Caco-2 (cell line): ENCODE measurements around the gene CEND1. TPM values are rescaled to one million over a fixed set of nuclear protein-coding genes. Genes with fewer than 3 reads are reported as not detected.

Experiments
- BruUV-seq: library from RNA; stranded (reverse); fragments of 400-500 nt; replicated peaks from 2 replicates; lab custom pipeline; 2021; lab: Mats Ljungman, UMichigan
- CTCF ChIA-PET: fragments of 300-600 bp; sonication (Branson Sonifier 250); formaldehyde crosslinking; loops from one replicate; lab custom pipeline; 2022; ENCODE audit warnings: antibody characterized with exemption; lab: Charles Lee
- POLR2A ChIA-PET: fragments of 300-600 bp; sonication (Branson Sonifier 250); formaldehyde crosslinking; loops from one replicate; lab custom pipeline; 2022; ENCODE audit warnings: antibody characterized with exemption; lab: Charles Lee
- DNase-seq, 2 experiments: peaks; one replicate each; pipeline versions ENCODE4 v3.0.0 to v3.0.0-alpha.2; 2020 to 2022
- H3K27me3 ChIP-seq: replicated peaks from 2 replicates; pipeline ENCODE4 v1.6.0; 2011; ENCODE audit warnings: low read length; ENCODE audit not compliant: control insufficient read depth, insufficient read depth
- H3K36me3 ChIP-seq: 2 replicates; pipeline ENCODE4 v1.5.1; 2011; ENCODE audit warnings: low read length; ENCODE audit not compliant: control insufficient read depth, insufficient read depth
- H3K4me1 ChIP-seq: fragments of 250-450 bp; sonication (Bioruptor Pico); 2 replicates; pipeline ENCODE4 v1.5.1; 2020; ENCODE audit warnings: mild to moderate bottlenecking
- H3K4me3 ChIP-seq: 2 replicates; pipeline ENCODE4 v1.5.1; 2011; ENCODE audit warnings: low read depth, mild to moderate bottlenecking, control low read depth, low read length
- H3K9me3 ChIP-seq: fragments of 250-450 bp; sonication (Bioruptor Pico); 2 replicates; pipeline ENCODE4 v1.5.1; 2020; ENCODE audit warnings: mild to moderate bottlenecking, moderate library complexity
- H3K27ac Mint-ChIP-seq: one replicate; pipeline ENCODE4 v1.8.0; 2022; ENCODE audit warnings: mixed read lengths; ENCODE audit not compliant: unreplicated experiment
- H3K27me3 Mint-ChIP-seq: one replicate; pipeline ENCODE4 v1.8.0; 2022; ENCODE audit warnings: mixed read lengths; ENCODE audit not compliant: insufficient read depth, unreplicated experiment
- H3K36me3 Mint-ChIP-seq: one replicate; pipeline ENCODE4 v1.8.0; 2022; ENCODE audit warnings: mild to moderate bottlenecking, mixed read lengths; ENCODE audit not compliant: insufficient read depth, unreplicated experiment
- H3K4me1 Mint-ChIP-seq: one replicate; pipeline ENCODE4 v1.8.0; 2022; ENCODE audit warnings: low read depth, mixed read lengths; ENCODE audit not compliant: unreplicated experiment
- H3K4me3 Mint-ChIP-seq: one replicate; pipeline ENCODE4 v1.8.0; 2022; ENCODE audit warnings: mild to moderate bottlenecking, moderate library complexity, mixed read lengths; ENCODE audit not compliant: unreplicated experiment
- H3K9me3 Mint-ChIP-seq: one replicate; pipeline ENCODE4 v1.8.0; 2022; ENCODE audit warnings: mixed read lengths; ENCODE audit not compliant: unreplicated experiment
- intact Hi-C: fragments of 100-400 bp; cut with micrococcal nuclease; formaldehyde crosslinking; loops from one replicate; pipeline ENCODE4 v1.10.0; 2022; ENCODE audit not compliant: unreplicated experiment
- total RNA-seq: library from RNA; stranded (reverse); gene quantifications from 2 replicates; pipeline ENCODE4 v1.2.3, GENCODE V29; 2022
- TF ChIP-seq, protein P1 (sequence below), 2 experiments: fragments of 200-600 bp in 1 of 2; IDR thresholded peaks; 1 replicate in 1 of 2; 2 replicates in 1 of 2; pipeline versions ENCODE4 v1.5.1 to v1.8.0; 2011 to 2022; ENCODE audit warnings: antibody characterized with exemption in 1 of 2, control low read depth in 1 of 2, inconsistent platforms in 1 of 2, low read depth in 1 of 2, low read length in 1 of 2, mild to moderate bottlenecking in 1 of 2, moderate library complexity in 1 of 2; ENCODE audit not compliant: insufficient read depth in 1 of 2, severe bottlenecking in 1 of 2, unreplicated experiment in 1 of 2

The CEND1 gene
- total RNA-seq, 1 experiment from 2014 or later = not detected

- peaks cover 74% of the 10 kb centered on the region for H3K36me3 Mint-ChIP-seq
- H3K4me3 Mint-ChIP-seq = no peak overlapping the region
- TF ChIP-seq, protein P1, sequence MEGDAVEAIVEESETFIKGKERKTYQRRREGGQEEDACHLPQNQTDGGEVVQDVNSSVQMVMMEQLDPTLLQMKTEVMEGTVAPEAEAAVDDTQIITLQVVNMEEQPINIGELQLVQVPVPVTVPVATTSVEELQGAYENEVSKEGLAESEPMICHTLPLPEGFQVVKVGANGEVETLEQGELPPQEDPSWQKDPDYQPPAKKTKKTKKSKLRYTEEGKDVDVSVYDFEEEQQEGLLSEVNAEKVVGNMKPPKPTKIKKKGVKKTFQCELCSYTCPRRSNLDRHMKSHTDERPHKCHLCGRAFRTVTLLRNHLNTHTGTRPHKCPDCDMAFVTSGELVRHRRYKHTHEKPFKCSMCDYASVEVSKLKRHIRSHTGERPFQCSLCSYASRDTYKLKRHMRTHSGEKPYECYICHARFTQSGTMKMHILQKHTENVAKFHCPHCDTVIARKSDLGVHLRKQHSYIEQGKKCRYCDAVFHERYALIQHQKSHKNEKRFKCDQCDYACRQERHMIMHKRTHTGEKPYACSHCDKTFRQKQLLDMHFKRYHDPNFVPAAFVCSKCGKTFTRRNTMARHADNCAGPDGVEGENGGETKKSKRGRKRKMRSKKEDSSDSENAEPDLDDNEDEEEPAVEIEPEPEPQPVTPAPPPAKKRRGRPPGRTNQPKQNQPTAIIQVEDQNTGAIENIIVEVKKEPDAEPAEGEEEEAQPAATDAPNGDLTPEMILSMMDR (IDR thresholded peaks at IDR 0.05; ENCODE audit: insufficient read depth in 1 of 2, low read depth in 1 of 2, low read length in 1 of 2, severe bottlenecking in 1 of 2, unreplicated experiment in 1 of 2) = no peak
- H3K27me3 Mint-ChIP-seq = no peaks in the 10 kb centered on the region
- H3K27ac Mint-ChIP-seq = no peak overlapping the region
- BruUV-seq = no TSS peak
- peaks cover 8% of the 10 kb centered on the region for H3K36me3 ChIP-seq
- peaks cover 29% of the 10 kb centered on the region for H3K4me1 ChIP-seq
- intact Hi-C loops = no loop called here
- no peaks in the 10 kb centered on the region for H3K9me3 Mint-ChIP-seq
- ChIA-PET CTCF (no interaction called here), POLR2A (interaction anchor here (1.0 kb wide), 1 partner anchor 17 kb away, joined by 3 read pairs; no protein-coding TSS in a partner anchor)
- DNase-seq = no peak
- H3K9me3 ChIP-seq = no peaks in the 10 kb centered on the region
- H3K4me3 ChIP-seq = no peak overlapping the region
- H3K27me3 ChIP-seq = no peaks in the 10 kb centered on the region
- peaks cover 24% of the 10 kb centered on the region for H3K4me1 Mint-ChIP-seq
These were observed 46.4 kb upstream of the CEND1 start for GRCh38 chr11:836274-836673.

DNA sequence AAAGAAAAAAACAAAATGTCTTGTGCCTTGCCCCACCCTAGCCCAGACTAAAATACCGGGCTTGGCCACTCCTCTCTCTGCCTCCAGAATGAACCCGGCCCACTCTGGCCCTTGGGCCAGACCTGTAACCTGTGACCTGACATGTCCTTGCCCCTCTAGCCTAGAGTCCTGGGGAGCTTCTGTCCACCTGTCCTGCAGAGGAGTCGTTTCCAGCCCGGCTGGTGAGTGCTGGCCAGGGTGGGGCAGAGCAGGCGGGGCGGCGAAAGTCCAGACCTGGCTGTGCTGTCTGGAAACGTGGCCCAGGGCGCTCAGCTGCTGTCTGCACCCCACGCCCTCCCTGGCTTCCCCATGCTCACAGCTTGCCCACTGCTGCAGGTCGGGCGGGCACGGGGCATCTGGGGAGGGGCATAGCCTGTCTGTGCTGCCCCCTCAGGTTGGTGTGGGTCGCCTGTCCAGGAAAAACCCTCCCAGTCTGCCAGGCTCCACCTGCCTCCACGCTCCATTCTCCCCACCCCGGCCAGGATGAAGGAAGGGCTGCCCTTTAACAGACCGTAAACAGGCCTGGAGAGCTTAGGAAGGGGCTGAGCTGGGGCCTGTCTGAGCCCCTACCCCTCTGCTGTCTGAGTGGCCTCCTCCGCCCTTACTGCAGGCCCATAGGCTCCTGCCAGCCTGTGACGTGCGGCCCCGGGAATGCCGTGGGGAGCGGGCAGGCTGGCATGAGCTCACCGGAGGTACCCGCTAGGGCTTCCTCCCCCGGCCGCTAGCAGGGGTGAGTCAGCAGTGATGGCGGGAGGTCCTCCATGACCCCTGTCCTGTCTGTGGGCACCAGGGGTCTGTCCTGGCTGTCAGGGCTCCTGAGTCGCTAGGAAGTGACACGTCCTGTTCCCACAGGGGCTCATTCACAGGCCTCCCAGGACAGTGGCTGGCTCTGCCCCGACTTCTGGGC lies 44.8 kb upstream of the CEND1 start:
- H3K9me3 Mint-ChIP-seq = no peaks in the 10 kb centered on the region
- intact Hi-C loops = no loop called here
- Histone ChIP-seq H3K27me3 (no peaks in the 10 kb centered on the region), H3K9me3 (no peaks in the 10 kb centered on the region), H3K36me3 (peaks cover 5% of the 10 kb centered on the region), H3K4me3 (no peak overlapping the region), H3K4me1 (peaks cover 28% of the 10 kb centered on the region)
- no peak for DNase-seq
- BruUV-seq = TSS peak; percentile 43
- H3K4me3 Mint-ChIP-seq = peak overlapping the region; percentile 79
- POLR2A ChIA-PET = interaction anchor here (1.0 to 1.5 kb wide), 3 partner anchors 9 to 25 kb away, joined by 4 to 6 read pairs (median 5); partner anchors contain the start of genes PNPLA2 and RPLP2
- TF ChIP-seq, protein P1 (IDR thresholded peaks at IDR 0.05; ENCODE audit: insufficient read depth in 1 of 2, low read depth in 1 of 2, low read length in 1 of 2, severe bottlenecking in 1 of 2, unreplicated experiment in 1 of 2) = no peak
- CTCF ChIA-PET = interaction anchor here (1.3 kb wide), 1 partner anchor 9 kb away, joined by 4 read pairs; no protein-coding TSS in a partner anchor
- peaks cover 13% of the 10 kb centered on the region for H3K4me1 Mint-ChIP-seq
- no peaks in the 10 kb centered on the region for H3K27me3 Mint-ChIP-seq
- peak overlapping the region; percentile 71 for H3K27ac Mint-ChIP-seq
- peaks cover 66% of the 10 kb centered on the region for H3K36me3 Mint-ChIP-seq

- Histone ChIP-seq H3K36me3 (peaks cover 5% of the 10 kb centered on the region), H3K4me1 (peaks cover 30% of the 10 kb centered on the region), H3K27me3 (no peaks in the 10 kb centered on the region), H3K4me3 (peak overlapping the region; percentile 81), H3K9me3 (no peaks in the 10 kb centered on the region)
- intact Hi-C loops = loop anchor here (1.0 kb wide), 1 partner anchor 9 kb away; no protein-coding TSS in a partner anchor
- peaks cover 63% of the 10 kb centered on the region for H3K36me3 Mint-ChIP-seq
- CTCF ChIA-PET = interaction anchor here (1.3 kb wide), 1 partner anchor 10 kb away, joined by 4 read pairs; no protein-coding TSS in a partner anchor
- H3K4me1 Mint-ChIP-seq = peaks cover 10% of the 10 kb centered on the region
- no peak for DNase-seq
- TF ChIP-seq, protein P1 (IDR thresholded peaks at IDR 0.05; ENCODE audit: insufficient read depth in 1 of 2, low read depth in 1 of 2, low read length in 1 of 2, severe bottlenecking in 1 of 2, unreplicated experiment in 1 of 2) = no peak
- BruUV-seq = no TSS peak
- POLR2A ChIA-PET = interaction anchor here (1.0 to 1.5 kb wide), 3 partner anchors 9 to 25 kb away, joined by 4 to 6 read pairs (median 5); partner anchors contain the start of genes PNPLA2 and RPLP2
- H3K4me3 Mint-ChIP-seq = peak overlapping the region; percentile 79
- no peaks in the 10 kb centered on the region for H3K27me3 Mint-ChIP-seq
- H3K9me3 Mint-ChIP-seq = no peaks in the 10 kb centered on the region
- H3K27ac Mint-ChIP-seq = peak overlapping the region; percentile 71
These were observed 44.0 kb upstream of the CEND1 start for GRCh38 chr11:833849-834311.
